Fibroblast of pulmonary artery (primary cell): ENCODE measurements around the gene TENM4.
"Not testable (repeated sequence)": the region's sequence is repeated elsewhere in the genome, so short reads cannot be mapped to it uniquely, and the experiment has no call there.

ENCODE experiments used
- DNase-seq: peaks from one replicate; pipeline ENCODE4 v3.0.0-alpha.2; 2010; ENCODE audit warnings: low read depth
- H3K4me3 ChIP-seq: replicated peaks from 2 replicates; pipeline ENCODE4 v1.5.1; 2011; ENCODE audit warnings: low read depth, mild to moderate bottlenecking, control low read depth, low read length, moderate library complexity
- CTCF ChIP-seq: IDR thresholded peaks from 2 replicates; pipeline ENCODE4 v1.5.1; 2011; ENCODE audit warnings: mild to moderate bottlenecking, control low read depth, low read length, inconsistent platforms; ENCODE audit errors: missing control alignments

Gene TENM4

GRCh38 chr11:78987748-78988147 lies 453.1 kb downstream of the TENM4 start:
- H3K4me3 ChIP-seq = no peak overlapping the region
- DNase-seq = no peak
- no peak for TF ChIP-seq CTCF

- no peak overlapping the region for H3K4me3 ChIP-seq
- TF ChIP-seq CTCF = no peak
- DNase-seq = no peak
These were observed 454.5 kb downstream of the TENM4 start for GRCh38 chr11:78986305-78986704.

- no peak for DNase-seq
- no peak overlapping the region for H3K4me3 ChIP-seq
- no peak for TF ChIP-seq CTCF
These were observed 455.2 kb downstream of the TENM4 start for GRCh38 chr11:78985663-78986062.

GRCh38 chr11:78982473-78982872 lies 458.4 kb downstream of the TENM4 start:
- DNase-seq = no peak
- no peak for TF ChIP-seq CTCF
- no peak overlapping the region for H3K4me3 ChIP-seq

GRCh38 chr11:78981153-78981552 lies 459.7 kb downstream of the TENM4 start:
- TF ChIP-seq CTCF = no peak
- DNase-seq = no peak
- no peak overlapping the region for H3K4me3 ChIP-seq

- DNase-seq = no peak
- no peak overlapping the region for H3K4me3 ChIP-seq
These were observed 462.0 kb downstream of the TENM4 start for GRCh38 chr11:78978831-78979230.

GRCh38 chr11:78977848-78978247 lies 463.0 kb downstream of the TENM4 start:
- H3K4me3 ChIP-seq, DNase-seq: not testable (repeated sequence)

More at GRCh38 chr11:78978831-78979230, 462.0 kb downstream of the TENM4 start:
- TF ChIP-seq CTCF = no peak
